WERI-Rb-1 (cell line): Measurements from ENCODE around the gene PLA2G4E.

Source experiments
- DNase-seq: peaks from one replicate; pipeline ENCODE4 v3.0.0-alpha.2; 2020
- H3K27ac ChIP-seq: fragments of 250-450 bp; sonication (Bioruptor Pico); 2 replicates; pipeline ENCODE4 v1.5.1; 2020; ENCODE audit warnings: mild to moderate bottlenecking, moderate library complexity
- H3K27me3 ChIP-seq: fragments of 250-450 bp; sonication (Bioruptor Pico); 2 replicates; pipeline ENCODE4 v1.5.1; 2021; ENCODE audit warnings: mild to moderate bottlenecking, low read depth, moderate library complexity; ENCODE audit not compliant: insufficient read depth, severe bottlenecking
- H3K36me3 ChIP-seq: fragments of 250-450 bp; sonication (Bioruptor Pico); 2 replicates; pipeline ENCODE4 v1.5.1; 2020; ENCODE audit warnings: mild to moderate bottlenecking, moderate library complexity
- H3K4me3 ChIP-seq: 2 replicates; pipeline ENCODE4 v1.5.1; 2011; ENCODE audit warnings: low read depth, mild to moderate bottlenecking, control low read depth, low read length
- H3K9me3 ChIP-seq: fragments of 250-450 bp; sonication (Bioruptor Pico); 2 replicates; pipeline ENCODE4 v1.5.1; 2021; ENCODE audit warnings: mild to moderate bottlenecking, moderate library complexity; ENCODE audit not compliant: severe bottlenecking
- TF ChIP-seq, protein P1 (sequence below): IDR thresholded peaks from 2 replicates; pipeline ENCODE4 v1.5.1; 2011; ENCODE audit warnings: low read depth, mild to moderate bottlenecking, control low read depth, inconsistent platforms, low read length

The PLA2G4E gene

GRCh38 chr15:42007386-42007785 is 13.5 kb downstream of the PLA2G4E start:
- no peak for DNase-seq
- Histone ChIP-seq H3K4me3 (no peak overlapping the region), H3K27ac (no peak overlapping the region), H3K36me3 (no peaks in the 10 kb centered on the region), H3K27me3 (no peaks in the 10 kb centered on the region), H3K9me3 (no peaks in the 10 kb centered on the region)
- TF ChIP-seq, protein P1, sequence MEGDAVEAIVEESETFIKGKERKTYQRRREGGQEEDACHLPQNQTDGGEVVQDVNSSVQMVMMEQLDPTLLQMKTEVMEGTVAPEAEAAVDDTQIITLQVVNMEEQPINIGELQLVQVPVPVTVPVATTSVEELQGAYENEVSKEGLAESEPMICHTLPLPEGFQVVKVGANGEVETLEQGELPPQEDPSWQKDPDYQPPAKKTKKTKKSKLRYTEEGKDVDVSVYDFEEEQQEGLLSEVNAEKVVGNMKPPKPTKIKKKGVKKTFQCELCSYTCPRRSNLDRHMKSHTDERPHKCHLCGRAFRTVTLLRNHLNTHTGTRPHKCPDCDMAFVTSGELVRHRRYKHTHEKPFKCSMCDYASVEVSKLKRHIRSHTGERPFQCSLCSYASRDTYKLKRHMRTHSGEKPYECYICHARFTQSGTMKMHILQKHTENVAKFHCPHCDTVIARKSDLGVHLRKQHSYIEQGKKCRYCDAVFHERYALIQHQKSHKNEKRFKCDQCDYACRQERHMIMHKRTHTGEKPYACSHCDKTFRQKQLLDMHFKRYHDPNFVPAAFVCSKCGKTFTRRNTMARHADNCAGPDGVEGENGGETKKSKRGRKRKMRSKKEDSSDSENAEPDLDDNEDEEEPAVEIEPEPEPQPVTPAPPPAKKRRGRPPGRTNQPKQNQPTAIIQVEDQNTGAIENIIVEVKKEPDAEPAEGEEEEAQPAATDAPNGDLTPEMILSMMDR, result no peak

DNA sequence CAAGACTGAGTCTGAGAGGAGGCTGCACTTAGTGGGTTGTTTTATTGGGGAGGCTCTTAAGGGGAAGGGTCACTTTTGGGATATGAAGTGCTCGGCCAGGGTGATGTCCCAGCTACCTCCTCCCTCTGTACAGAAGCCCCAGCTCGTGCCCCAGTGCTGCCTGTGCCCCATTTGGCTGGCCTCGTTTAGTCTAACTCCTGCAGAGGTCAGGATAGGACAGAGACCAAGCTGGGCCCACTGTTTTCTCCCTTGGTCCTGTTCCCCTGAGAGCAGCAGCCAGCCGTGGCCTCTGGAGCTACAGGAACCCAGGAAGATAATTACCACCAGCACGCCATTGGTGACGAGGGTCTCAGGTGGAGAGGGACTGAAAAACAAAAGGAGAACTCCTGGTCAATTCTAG is 18.5 kb downstream of the PLA2G4E start:
- H3K27me3 ChIP-seq, result no peaks in the 10 kb centered on the region
- TF ChIP-seq, protein P1, result no peak

GRCh38 chr15:42001236-42001635 is 19.6 kb downstream of the PLA2G4E start:
- Histone ChIP-seq H3K9me3 (no peaks in the 10 kb centered on the region), H3K27me3 (no peaks in the 10 kb centered on the region), H3K4me3 (no peak overlapping the region), H3K36me3 (no peaks in the 10 kb centered on the region), H3K27ac (no peak overlapping the region)
- no peak for DNase-seq
- TF ChIP-seq, protein P1, result no peak

More for the DNA sequence above, 18.5 kb downstream of the PLA2G4E start:
- Histone ChIP-seq H3K36me3 (no peaks in the 10 kb centered on the region), H3K4me3 (no peak overlapping the region), H3K9me3 (no peaks in the 10 kb centered on the region), H3K27ac (no peak overlapping the region)
- DNase-seq, result no peak

DNA sequence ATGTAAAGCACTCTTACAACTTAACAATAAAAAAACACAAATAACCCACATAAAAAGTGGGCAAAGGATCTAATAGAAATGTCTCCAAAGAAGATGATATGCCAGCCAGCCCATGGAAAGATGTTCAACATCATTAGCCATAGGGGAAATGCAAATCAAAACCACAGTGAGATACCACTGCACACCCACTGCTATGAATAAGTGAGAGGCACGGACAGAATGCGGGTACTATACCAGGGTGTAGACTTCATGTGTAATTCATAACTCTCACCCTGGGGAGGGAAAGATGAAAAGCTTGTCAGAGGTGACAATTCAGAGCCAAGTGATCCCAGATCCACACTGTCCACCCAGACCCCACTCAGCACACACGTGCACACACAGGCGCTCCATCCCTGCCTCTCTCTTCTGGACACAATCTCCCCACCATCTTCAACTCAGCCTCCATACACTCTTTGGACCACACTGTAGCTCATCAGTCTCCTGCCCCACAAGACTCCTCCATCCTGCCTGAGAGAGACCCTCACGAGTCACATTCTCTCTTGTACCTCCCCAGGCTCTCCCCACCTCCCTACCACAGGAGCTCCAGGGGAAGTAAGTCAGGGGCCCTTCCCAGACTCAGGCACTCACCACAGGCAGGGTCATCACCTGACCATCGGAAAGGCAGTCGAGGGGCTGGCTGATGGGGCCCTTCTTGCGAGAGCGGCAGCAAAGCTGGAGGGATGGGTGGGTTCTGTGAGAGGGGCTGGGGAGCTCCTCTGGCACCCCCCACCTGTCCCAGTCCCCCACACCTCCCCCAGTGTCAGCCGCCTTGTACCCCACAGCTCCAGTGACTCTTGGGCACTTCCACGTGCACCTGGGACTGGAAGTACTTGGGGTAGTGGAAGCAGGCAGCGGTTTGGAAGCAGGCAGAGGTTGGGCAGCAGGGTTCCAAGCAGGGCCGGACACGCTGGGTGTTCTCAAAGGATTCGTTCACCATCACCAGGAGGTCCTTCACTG is 21.3 kb downstream of the PLA2G4E start:
- no peak overlapping the region for H3K27ac ChIP-seq
- no peak for DNase-seq
- TF ChIP-seq, protein P1, result no peak
- H3K36me3 ChIP-seq, result no peaks in the 10 kb centered on the region
- no peak overlapping the region for H3K4me3 ChIP-seq
- no peaks in the 10 kb centered on the region for H3K27me3 ChIP-seq
- no peaks in the 10 kb centered on the region for H3K9me3 ChIP-seq

DNA sequence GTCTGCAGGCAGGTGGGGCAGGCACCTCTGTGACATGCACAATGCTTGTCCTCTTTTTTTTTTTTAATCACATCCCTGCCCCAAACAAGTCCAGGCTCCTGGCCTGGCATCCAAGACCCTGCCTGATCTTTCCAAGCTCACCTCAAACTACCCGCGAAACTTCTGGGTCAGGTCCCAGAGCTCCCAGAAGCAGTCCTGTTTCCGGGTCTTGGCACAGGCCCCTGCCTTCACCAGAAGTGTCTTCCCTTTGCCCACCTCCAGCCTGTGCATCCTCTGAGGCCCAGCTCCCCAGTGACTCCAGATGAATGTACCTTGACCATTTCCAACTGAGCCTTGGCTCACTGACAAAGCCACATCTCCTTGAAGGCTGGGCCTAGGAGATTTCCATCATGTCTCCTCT is 23.0 kb downstream of the PLA2G4E start:
- H3K27me3 ChIP-seq, result no peaks in the 10 kb centered on the region
- H3K4me3 ChIP-seq, result no peak overlapping the region
- DNase-seq, result no peak
- TF ChIP-seq, protein P1, result no peak
- no peaks in the 10 kb centered on the region for H3K9me3 ChIP-seq
- H3K36me3 ChIP-seq, result no peaks in the 10 kb centered on the region
- no peak overlapping the region for H3K27ac ChIP-seq
